Activated T-helper 1 cell treated with anti-CD3 and anti-CD28 coated beads, Interleukin-2, amount 50 U/mL, for 16 hours (primary cell): ENCODE data around the gene FBLN5.

Experiments
- DNase-seq, 2 donors: peaks; one replicate each; pipeline ENCODE4 v3.0.0-alpha.2; 2020; ENCODE audit warnings: low read depth in 1 of 2, low spot score in 1 of 2

Gene FBLN5

DNA sequence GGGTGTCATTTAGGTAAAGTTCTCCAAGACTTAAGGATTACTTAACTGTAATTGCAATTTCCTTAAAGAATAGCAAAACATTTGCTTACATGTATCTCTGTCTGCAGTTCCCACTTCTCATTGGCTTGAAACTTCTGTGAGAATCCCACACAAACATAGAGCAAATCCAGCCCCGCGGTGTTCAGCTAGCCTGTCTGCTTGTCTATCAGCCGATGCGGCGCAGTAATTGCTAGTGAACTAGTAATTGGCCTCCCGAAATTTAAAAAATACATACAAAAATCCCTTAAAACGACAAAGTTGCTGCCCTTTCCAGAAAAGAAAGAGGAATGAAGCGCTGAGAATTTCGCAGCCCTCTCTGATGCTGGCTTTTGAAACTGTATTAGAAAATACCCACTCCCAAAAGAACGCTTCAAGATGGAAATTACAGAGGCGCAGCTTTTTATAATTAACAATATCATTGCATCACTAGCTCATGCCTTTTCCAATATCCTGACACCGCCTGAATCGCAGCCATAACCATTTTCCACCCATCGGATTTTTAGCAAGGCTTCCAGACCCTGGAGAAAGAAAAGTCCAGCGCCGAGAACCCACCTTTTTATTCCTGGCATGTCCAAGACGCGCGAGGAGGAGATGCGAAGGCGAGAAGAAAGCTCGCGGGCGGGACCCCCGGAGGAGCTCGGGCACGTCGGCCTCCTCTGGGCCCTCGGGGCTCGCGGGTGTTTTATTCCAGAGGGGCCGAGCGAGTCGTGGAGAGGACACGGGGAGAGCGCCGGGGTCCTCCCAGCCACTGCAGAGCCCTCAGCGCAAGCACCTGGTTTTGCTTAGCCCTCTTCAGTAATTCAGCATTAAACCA lies 646 bp downstream of the FBLN5 start:
- DNase-seq, result no peak

DNA sequence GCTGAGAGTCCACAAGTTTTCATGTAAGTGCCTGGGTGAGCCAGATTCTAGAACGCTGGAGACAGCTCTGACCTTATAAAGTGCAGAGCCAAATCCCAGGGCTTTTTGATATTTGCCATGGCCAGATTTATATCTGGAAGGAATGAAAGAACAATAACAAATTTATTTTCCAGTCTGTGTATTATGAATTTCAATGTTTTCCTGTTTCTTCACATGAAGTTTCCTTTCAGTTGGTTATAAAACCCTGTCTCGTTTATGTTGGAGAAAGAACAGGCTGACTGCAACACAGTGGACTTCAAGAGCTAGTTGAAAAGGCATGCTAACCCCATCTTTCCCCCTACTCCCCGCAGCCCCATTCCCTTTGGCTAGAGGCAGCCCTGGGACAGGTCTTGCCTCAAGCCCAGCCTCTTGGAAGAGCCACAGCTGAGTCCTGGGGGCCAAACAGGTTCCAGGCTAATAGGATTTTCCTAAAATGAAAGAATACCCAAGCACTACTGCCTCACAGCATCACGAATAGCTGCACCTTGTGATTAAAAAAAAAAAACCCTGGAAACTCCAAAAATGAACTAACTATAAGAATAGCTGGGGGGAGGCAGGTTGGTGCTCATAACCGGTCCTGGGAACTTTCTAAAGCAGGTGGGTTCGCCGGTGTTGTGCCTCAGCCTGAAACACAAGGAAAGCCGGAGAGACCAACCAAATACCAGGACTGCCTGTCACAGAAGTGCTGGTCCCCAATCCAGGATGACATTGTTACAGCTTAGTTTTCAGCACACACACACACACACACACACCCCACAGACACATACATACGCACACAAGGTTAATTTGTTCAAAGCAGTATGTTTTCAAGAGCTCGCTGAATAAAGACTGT lies 1.5 kb downstream of the FBLN5 start:
- no peak for DNase-seq

DNA sequence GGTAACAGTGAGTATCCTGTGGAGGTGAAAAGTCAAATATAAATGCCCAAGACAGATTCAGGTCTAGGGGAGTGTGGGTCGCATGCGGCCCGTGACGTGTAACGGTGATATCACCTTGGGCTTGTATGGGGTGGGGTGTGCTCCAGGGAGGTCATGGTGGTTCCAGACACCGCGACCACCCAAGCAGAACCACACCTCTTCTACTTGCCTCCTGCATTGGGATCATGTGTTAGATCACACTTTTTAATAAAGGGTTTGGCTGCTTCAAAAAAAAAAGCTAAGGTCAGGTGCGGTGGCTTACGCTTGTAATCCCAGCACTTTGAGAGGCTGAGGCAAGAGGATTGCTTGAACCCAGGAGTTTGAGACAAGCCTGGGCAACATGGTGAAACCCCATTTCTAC lies 4.5 kb downstream of the FBLN5 start:
- DNase-seq, result no peak

DNA sequence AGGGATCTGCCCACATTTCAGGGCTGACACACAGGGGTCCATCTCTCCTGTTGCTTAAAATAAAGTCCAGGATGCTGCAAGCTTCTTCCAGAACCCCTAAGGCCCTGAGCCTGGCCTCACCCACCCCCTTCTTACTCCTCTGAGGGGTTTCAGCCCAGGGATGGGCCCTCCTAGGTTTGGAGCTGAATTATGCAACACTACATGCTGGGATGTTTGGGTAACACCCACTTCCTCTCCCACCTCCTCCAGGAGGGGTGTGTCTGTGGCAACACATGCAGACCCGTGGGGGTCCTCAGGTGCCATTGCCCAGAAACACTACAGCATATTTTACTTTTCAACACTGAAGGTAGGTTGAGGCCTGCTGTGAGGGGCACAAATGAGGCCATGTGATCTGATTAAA lies 5.4 kb downstream of the FBLN5 start:
- DNase-seq, result no peak

DNA sequence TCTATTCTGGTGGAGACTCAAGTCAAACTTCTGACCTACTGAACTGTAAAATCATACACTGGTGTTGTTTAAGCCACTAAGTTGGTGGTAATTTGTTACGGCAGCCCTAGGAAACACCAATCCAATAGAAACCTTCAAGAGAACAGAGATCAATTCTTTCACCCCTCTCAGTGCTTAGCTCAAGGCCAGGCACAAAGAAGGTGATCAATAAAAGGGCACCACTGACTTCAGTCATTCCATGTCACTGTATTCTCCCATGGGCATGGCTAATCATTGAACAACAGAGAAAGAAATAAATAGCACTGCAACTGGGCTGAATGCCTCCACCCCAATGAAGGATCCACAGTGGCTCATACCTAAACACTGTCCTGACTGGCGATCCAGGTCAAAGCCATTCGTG lies 7.3 kb downstream of the FBLN5 start:
- no peak for DNase-seq

DNA sequence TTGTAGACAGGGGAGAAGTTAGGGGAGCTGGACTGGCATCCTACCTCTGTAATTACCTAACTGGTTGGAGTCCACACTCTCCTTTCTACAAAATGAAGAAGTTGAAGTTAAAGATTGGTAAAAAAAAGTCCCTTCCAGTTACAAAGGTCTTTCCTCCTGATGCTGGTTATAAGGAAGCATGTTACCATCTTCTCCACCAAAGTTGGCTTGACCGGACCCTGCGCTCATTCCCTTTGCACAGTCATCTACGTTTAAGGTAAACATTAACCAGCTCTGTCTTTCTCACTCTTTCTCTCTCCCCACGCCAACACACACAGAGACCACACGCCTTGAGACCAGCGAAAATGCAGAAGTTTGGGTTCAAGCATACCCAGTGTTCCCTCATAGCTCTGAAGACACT lies 11.9 kb downstream of the FBLN5 start:
- DNase-seq, result no peak

DNA sequence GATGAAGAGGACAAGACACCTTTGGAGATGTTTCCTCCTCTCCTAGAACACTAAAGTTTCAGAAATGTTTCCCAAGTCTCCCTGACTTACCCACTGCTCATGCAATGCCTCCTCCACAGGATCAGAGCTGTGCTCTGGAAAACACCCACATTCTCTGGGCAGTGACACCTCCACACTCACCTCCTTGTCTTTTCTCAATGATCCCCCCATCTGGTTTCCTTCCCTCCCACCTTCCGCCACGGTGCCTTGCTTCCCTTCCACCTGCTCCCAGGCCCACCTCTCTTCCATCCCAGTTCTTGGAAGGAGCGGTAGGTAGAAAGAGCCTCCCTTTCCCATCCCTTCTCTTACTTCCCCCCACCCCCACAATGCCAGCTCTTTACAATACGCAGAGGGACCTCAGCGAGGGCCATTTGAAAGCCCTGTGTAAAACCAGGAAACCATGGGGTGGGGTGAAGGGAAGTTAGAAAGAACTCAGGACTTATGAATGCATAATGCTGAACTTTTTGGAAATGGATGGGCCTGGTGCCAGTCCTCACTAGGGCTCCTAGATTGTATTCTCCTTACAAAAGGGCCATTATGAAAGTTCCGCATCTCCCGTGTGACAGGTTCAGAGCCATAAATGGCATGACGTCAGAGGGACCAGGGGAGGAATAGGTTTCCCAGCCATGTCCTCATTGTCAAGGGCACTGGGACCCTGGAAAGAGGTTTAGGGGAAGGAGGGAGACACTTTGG lies 12.8 kb downstream of the FBLN5 start:
- no peak for DNase-seq

DNA sequence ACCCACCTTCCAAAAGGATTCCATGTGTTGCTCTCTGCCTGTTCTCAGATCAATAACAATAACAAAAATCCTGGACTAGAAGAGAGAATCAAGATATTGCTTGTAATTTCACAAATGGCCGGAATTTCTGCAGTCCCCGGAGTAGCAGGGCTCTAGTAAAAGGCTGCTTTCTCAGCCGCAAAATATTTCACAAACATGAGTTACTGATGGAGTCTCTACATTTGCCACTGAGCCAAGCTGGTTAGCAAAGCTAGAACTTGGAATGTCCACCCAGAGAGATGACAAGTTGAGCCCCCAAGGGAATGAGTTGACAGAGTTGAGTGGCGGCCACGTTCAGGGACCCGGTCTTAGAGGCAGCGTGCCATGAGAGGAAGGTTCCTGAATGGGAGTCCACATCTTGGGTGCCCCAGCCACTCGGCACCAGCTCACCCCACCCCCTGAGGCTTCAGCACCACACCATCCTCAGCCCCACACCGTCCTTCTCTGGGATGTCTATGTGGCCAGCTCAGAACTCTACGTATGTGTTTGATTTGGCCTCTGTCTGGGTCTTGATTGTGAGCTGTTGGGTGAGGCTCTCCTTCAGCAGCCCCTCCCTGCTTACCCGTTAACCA lies 15.9 kb downstream of the FBLN5 start:
- no peak for DNase-seq

DNA sequence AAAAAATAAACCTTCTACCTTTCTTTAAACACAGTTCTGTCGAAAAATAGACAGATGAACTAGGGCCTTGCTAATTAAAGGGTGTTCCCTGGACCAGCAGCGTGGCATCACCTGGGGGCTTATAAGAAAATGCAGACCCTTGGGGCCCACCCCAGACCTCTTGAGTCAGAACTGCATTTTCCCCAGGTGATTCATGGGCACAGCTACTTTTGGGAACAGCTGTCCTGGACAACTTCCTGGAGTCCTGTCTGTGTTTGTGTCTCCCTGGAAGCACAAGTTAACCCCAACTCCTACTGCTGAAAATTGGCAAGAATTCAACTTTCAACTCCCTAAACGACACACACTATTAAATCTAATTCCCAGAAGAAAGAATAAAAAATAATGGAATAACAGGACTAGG lies 17.8 kb downstream of the FBLN5 start:
- DNase-seq, result no peak

DNA sequence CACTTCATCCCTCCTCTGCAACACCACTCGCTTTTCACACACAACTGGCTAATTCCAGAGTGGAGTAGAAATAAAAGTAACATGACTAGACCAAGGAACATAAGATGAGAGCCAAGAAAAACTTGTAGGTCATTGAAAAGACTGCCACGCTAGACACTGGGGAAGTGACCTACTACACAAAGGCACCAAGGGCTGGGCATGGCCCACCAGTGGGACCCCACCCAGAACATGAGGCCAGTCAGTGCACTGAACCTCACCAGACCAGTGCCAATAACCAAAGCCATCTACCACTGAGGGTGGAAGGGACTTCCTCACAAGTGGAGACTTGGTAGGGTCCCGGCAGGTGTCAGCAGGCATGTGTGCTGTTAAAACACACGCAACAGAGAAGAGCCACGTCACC lies 19.7 kb downstream of the FBLN5 start:
- DNase-seq, result no peak

DNA sequence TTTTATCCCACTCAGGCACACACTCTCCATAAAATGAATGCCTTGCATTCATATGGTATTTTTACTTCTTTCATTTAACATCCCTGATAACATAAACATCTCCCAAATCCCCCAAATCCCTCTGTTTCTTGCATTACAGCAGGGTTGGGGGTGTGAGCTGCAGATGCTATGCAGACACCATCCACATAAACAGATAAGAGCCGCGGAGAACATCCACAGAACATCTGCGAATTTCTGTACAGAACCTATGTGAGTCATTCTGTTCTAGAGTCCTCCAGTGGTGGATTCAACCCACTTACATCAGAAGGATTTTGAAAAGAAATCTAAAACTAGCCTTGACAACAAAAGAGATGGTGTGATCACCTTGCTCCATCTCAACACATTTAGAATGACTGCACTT lies 20.3 kb downstream of the FBLN5 start:
- no peak for DNase-seq

DNA sequence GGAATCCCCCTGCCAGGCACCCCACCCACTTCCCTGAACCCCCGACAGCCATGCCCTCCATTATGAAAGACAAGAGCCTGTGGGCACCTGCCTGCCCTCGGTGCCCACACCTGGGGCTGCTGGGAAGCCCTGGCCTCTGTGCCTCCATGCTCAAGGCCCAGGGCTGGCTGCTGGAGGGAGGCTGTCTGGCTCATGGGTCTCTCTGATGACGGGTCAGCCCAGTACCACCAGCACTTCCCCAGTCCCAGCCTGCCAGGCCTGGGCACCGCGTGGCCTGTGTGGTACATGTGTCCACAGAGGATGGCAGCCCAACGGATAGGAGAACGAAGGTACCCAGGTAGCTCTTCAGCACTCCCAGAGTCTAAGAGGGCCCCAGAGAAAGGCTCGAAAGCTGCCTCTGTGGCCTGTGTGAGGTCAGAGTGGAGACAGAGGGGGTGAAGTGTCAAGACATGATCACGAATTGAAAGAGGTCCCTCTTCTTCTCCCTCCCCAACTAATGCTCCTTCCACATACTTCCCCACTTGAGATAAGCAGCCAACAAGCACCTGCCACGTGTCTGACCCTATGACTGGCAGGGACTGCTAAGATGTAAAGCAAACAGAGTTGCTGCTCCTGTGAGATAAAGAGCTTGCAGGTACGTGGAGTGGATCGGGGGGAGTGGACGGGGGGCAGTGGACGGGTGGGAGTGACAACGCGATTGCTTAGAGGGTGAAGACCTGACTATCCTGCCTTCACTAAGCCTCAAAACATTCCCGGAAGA lies 21.2 kb downstream of the FBLN5 start:
- DNase-seq, result no peak

DNA sequence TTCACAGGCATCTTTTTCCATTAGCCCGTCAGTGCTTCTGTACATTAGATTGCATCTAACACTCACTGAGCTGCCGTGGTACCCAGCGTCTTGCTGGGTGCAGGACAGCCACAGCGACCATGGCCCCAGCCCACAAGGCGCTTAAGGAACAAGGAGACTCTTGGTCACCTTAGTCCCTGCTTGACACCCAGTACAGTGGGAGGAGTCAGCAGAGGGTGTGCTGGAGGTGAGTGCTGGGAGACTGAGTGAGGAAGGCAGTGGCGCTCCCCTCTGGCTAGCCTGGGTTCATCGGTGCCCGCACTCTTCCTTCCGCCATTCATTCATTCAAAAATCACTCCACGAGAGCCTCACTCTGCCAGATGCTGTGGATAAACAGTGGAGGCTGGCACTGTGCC lies 21.8 kb downstream of the FBLN5 start:
- DNase-seq, result no peak

DNA sequence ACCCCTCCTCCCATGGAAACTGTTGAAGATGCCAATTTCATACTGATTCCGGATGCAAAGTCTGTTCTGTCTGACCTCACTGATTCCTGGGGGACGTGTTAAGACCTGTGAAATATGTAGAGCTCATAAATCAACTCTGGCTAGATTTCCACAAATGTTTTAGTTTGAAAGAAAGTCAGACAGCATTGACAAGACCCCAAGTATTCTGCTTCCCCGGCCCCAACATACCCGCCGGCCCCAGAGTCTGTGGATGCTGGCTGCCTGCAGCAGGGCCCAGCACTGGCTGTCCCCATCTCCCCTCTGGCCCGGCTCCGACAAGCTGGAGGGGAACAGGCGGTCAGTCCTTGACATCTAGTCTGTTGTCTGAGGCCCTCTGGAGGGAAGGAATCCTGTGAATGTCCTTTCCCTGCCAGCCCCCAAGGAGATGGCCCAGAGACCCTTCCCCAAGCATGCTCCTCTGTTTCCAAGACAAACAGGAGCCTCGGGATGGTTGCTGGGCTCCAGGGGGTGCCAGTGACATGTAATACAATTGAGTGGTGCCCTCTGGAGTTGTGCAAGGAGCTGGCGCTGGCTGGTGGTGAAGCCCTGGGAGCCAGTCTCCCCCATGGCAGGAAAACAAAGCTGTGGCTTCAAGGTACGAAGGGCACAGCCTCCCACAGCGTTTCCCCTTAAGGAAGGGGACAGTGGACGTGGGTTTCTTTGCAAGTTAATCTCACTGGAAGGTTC lies 22.3 kb downstream of the FBLN5 start:
- DNase-seq, result no peak

DNA sequence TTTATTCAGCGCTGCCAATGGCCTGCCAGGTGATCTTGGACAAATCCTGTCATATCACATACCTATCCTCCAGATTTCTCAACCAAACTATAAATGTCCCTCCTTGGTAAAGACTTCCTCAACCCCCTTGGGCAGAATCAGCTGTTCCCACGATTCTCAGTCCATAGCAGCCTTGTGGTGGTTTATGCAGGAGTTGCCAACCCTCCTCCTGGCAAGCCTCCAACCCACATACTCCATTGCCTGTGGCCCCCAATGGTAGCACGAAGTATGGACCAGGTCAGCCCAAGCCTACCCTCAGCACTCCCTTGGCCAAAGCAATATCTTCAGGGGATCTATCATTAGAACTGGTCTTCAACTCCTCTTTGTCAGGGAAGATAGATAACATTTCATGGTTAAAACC lies 27.0 kb downstream of the FBLN5 start:
- DNase-seq, result no peak

DNA sequence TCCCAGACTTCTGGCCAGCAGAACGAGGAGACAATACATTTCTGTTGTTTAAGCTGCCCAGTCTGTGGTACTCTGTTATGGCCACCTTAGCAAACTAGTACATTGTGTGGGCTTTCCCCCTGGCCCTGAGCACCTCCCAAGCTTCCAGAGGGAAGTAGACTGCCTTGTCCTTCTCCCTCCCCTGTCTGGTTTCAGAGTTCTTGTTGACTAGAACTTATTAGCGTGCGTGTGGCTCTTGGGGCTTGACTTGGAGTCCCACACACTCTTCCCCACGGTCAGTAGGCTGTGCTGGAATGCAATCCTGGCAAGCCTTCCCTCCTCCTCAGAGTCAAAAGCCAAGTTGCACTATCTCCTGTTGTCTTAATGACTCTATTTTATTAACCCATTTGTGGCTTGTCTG lies 27.7 kb downstream of the FBLN5 start:
- DNase-seq, result no peak

DNA sequence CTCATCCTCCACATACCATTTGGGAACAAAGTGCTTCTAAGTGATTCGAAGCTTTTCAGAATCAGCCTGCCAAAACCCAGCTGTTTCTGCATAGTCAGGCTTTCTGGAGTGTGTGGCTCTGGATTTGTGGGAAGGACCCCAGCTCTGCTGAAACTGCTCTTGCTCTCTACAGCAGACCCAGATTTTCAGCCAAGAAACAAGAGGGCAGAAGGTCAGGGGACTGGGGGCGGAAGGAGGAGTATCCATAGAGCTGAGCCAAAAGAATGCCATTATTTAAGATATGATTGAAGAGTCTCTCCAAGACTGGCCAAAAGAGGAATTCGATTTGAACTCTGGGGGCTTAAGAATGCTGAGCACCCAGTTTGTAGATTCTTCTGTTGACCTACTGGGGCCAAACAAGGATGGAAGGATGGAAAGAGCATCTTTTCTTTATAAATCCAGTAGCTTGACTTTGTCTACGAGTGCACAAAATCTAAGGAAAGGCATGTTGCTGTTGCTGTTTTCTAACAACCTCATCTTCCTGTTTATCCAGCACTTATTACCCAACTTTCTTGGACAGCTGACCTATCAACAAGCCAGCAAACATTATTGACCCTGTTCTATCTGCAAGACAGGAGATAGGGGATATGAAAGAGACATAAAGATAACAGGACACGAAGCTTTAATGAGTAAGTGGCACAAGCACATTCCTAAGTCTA lies 29.2 kb downstream of the FBLN5 start:
- no peak for DNase-seq

DNA sequence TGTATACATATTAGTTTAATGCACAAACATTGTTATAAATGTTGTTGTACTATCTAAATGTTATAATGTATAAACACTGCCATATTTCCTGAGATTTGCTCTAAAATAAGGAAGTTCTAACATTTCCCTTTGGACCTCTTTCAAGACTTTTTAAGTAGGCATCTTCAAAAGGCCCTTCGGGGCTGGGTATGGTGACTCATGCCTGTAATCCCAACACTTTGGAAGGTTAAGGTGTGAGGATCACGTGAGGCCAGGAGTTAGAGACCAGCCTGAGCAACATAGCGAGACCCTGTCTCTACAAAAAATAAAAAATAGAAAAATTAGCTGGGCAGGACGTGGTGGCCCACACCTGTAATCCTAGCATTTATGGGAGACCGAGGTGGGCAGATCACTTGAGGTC lies 35.5 kb downstream of the FBLN5 start:
- no peak for DNase-seq

DNA sequence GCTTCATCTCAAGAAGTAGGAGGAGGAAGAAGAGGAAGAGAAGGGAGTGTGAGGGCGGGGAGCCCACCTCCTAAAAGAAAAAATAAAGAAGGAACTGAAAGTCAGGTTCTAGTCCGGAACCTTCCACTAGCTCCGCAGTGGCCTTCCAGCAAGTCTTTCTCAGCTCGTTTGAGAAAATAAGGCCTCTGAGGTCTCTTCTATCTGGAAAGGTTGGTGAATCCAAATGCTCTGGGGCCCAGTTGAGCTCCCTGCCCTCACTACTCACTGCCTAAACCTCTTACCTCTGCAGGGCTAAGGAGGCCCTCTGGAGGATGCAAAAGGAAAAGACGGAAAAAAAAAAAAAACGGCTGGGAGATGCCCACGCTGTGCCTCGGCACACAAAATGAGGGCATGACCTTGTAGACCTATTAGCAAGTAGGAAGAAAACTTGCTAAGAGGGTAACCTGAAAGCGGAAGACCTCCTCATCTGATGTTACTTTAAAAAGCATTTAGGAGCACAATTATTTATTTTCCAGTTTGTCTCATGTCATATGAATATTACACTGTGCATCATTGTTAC lies 35.9 kb downstream of the FBLN5 start:
- DNase-seq, result peak in 1 of 2 donors; percentile 22
